A549 (cell line): ENCODE measurements around the gene CARMIL1.

Experiments
- RCOR1 ChIP-seq: fragments of 150-350 bp; IDR thresholded peaks from 2 replicates; pipeline ENCODE4 v1.6.1; 2014; ENCODE audit warnings: antibody characterized with exemption, low read length, low read depth
- TF ChIP-seq, protein P1 (sequence below): fragments of >200 bp; sonication (Bioruptor Twin); formaldehyde crosslinking; IDR thresholded peaks from 3 replicates; pipeline ENCODE4 v1.5.1; 2016

DNA sequence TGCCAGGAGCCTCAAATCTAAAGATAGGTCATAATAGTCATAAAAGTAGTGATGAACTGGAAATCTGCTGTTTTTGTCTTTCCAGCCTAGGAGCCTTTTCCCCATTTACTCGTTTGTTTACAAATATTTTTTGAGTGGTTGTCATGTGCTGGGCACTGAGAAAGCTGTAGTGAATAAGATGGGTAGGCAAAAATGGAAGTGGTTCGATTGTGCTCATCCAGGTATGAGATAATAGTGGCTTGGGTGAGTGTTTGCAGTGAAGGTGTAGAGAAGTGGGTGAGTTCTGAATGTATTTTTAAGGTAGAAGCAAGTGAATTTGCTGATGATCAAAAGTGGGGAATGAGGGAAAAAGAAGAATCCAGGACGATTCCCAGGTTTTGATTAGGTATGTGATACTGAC, 53.0 kb downstream of the CARMIL1 start:
- TF ChIP-seq, protein P1, sequence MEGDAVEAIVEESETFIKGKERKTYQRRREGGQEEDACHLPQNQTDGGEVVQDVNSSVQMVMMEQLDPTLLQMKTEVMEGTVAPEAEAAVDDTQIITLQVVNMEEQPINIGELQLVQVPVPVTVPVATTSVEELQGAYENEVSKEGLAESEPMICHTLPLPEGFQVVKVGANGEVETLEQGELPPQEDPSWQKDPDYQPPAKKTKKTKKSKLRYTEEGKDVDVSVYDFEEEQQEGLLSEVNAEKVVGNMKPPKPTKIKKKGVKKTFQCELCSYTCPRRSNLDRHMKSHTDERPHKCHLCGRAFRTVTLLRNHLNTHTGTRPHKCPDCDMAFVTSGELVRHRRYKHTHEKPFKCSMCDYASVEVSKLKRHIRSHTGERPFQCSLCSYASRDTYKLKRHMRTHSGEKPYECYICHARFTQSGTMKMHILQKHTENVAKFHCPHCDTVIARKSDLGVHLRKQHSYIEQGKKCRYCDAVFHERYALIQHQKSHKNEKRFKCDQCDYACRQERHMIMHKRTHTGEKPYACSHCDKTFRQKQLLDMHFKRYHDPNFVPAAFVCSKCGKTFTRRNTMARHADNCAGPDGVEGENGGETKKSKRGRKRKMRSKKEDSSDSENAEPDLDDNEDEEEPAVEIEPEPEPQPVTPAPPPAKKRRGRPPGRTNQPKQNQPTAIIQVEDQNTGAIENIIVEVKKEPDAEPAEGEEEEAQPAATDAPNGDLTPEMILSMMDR: no peak
- TF ChIP-seq RCOR1: no peak
